H1 (cell line): ENCODE results near the gene IFNA13.

ENCODE experiments used
- CHD7 ChIP-seq: fragments of 300-600 bp; sonication (generic); IDR thresholded peaks from 2 replicates; pipeline ENCODE4 v1.7.1; 2012; ENCODE audit warnings: low read length, moderate library complexity, mild to moderate bottlenecking, inconsistent platforms; ENCODE audit not compliant: insufficient replicate concordance
- EP300 ChIP-seq, 2 experiments: IDR thresholded peaks; 1 replicate in 1 of 2; 2 replicates in 1 of 2; pipeline ENCODE4 v1.6.1; 2011 to 2012; ENCODE audit warnings: low read depth in 2 of 2, low read length in 2 of 2, mild to moderate bottlenecking in 2 of 2, borderline replicate concordance in 1 of 2, inconsistent platforms in 1 of 2, moderate library complexity in 1 of 2
- JUN ChIP-seq: IDR thresholded peaks from 2 replicates; pipeline ENCODE4 v1.6.1; 2011; ENCODE audit warnings: low read depth, mild to moderate bottlenecking, improper control_type of control experiment, low read length
- POLR2AphosphoS5 ChIP-seq: IDR thresholded peaks from 2 replicates; pipeline ENCODE4 v1.6.1; 2011; ENCODE audit warnings: low read depth, low read length
- RAD21 ChIP-seq, 2 experiments: IDR thresholded peaks in 1 of 2; conservative IDR thresholded peaks in 1 of 2; 2 replicates each; pipeline ENCODE4 v1.6.1; 2011; ENCODE audit warnings: low read depth in 2 of 2, low read length in 2 of 2, improper control_type of control experiment in 1 of 2, inconsistent platforms in 1 of 2, mild to moderate bottlenecking in 1 of 2, moderate library complexity in 1 of 2
- RNF2 ChIP-seq: fragments of 200-900, 300-1000 bp; sonication (generic); IDR thresholded peaks from 2 replicates; pipeline ENCODE4 v1.7.1; 2016; ENCODE audit warnings: borderline replicate concordance, low read depth, mild to moderate bottlenecking, antibody characterized with exemption, low read length; ENCODE audit not compliant: poor library complexity, severe bottlenecking; ENCODE audit errors: missing control alignments
- SP1 ChIP-seq: IDR thresholded peaks from 2 replicates; pipeline ENCODE4 v1.6.1; 2011; ENCODE audit warnings: low read depth, low read length

- TF ChIP-seq JUN (no peak), CHD7 (no peak), RNF2 (no peak), EP300 (IDR thresholded peaks at IDR 0.05; ENCODE audit: borderline replicate concordance in 1 of 2, low read depth in 2 of 2, low read length in 2 of 2) (no peak), RAD21 (IDR thresholded peaks at IDR 0.05 in 1 of 2, conservative IDR thresholded peaks at IDR 0.05 in 1 of 2; ENCODE audit: low read depth in 2 of 2, low read length in 2 of 2) (peak; percentile 65 to 75), SP1 (no peak), POLR2AphosphoS5 (no peak)
Observed at GRCh38 chr9:21317956-21318923, 49.6 kb downstream of the IFNA13 start.
